ENCODE results near the gene CEP19. TPM values are rescaled to one million over a fixed set of nuclear protein-coding genes. Genes with fewer than 3 reads are reported as not detected.
A peak's percentile ranks its signal among the peaks of the same experiment; 100 is the strongest.
"Not testable (repeated sequence)": the region's sequence is repeated elsewhere in the genome, so short reads cannot be mapped to it uniquely, and the experiment has no call there.

CEP19 gene
- total RNA-seq, 2 experiments from 2014 or later, result 4.7 to 5.6 TPM

- CTCF ChIA-PET, result interaction anchor here (0.5 to 1.5 kb wide), 10 partner anchors 14 to 211 kb away, joined by 3 to 5 read pairs (median 3); partner anchors contain the start of genes CEP19 and PIGX
- H3K36me3 Mint-ChIP-seq (ENCODE audit: low read depth), result peaks cover 18% of the 10 kb centered on the region
- intact Hi-C loops (cut with DNase I, micrococcal nuclease), result loop anchor here (1.0 to 5.0 kb wide), 7 partner anchors 28 to 307 kb away; partner anchors contain the start of genes CEP19 (in 2 of the 2), PIGX (in 2 of the 2), NCBP2 (in 1 of the 2) and RNF168 (in 1 of the 2)
- H3K4me3 Mint-ChIP-seq, result peak within 1 kb of the TSS; percentile 93
- peaks cover 3% of the 10 kb centered on the region for H3K9me3 Mint-ChIP-seq (ENCODE audit: low read depth)
- peak within 1 kb of the TSS; percentile 99 for H3K27ac Mint-ChIP-seq
- peaks cover 25% of the 10 kb centered on the region for H3K4me1 Mint-ChIP-seq
- DNase-seq, result peak; percentile 94
- POLR2A ChIA-PET, result interaction anchor here (0.5 to 2.9 kb wide), 6 partner anchors 14 to 237 kb away, joined by 3 to 10 read pairs (median 3); partner anchors contain the start of genes CEP19, PIGX and SENP5
- no peaks in the 10 kb centered on the region for H3K27me3 Mint-ChIP-seq
- peak; percentile 92 for ATAC-seq
These were observed 27.8 kb upstream of the CEP19 start, which contains the start of gene PAK2 for GRCh38 chr3:196739671-196740480. PAK2 (plus strand) TSS chr3:196739857; CDS start chr3:196782647, 42,790 bp downstream.

DNA sequence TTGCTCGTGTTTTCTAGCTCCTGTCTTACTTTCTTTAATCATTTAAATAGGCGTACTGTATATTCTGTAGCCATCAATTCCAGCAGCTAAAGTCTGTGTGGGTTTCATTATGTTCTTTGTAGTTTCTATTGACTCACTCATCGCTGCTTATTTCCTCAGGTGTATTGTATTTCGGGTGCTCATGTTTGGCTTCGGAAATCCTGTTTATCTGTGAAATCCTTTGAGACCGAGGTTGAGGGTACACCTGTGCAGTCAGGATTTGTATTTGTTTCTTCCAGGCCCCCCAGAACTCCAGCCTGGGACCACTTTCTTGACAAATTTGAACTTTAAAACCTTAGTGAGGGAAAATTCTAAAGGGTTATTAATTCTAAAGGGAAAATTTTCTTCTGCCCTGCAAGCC is 25.6 kb upstream of the CEP19 start:
- no peak overlapping the region for H3K4me3 Mint-ChIP-seq
- ATAC-seq (no peak), DNase-seq (no peak)
- POLR2A ChIA-PET, result interaction anchor here (0.6 kb wide), 1 partner anchor 304 kb away, joined by 3 read pairs; no protein-coding TSS in a partner anchor
- H3K4me1 Mint-ChIP-seq, result peaks cover 11% of the 10 kb centered on the region
- intact Hi-C loops (cut with DNase I, micrococcal nuclease), result loop anchor here in 1 of 2 experiments (2.0 kb wide), 1 partner anchor 305 kb away; the partner anchor contains the start of gene UBXN7
- H3K36me3 Mint-ChIP-seq (ENCODE audit: low read depth), result peaks cover 24% of the 10 kb centered on the region
- CTCF ChIA-PET, result no interaction called here
- no peaks in the 10 kb centered on the region for H3K27me3 Mint-ChIP-seq
- H3K9me3 Mint-ChIP-seq (ENCODE audit: low read depth), result peaks cover 3% of the 10 kb centered on the region
- H3K27ac Mint-ChIP-seq, result no peak overlapping the region

GRCh38 chr3:196736670-196737374 is 24.8 kb upstream of the CEP19 start:
- DNase-seq, result no peak
- no peak overlapping the region for H3K27ac Mint-ChIP-seq

GRCh38 chr3:196735751-196736150 is 23.7 kb upstream of the CEP19 start:
- Mint-ChIP-seq H3K27me3 (no peaks in the 10 kb centered on the region), H3K36me3 (ENCODE audit: low read depth) (peaks cover 18% of the 10 kb centered on the region), H3K4me3 (no peak overlapping the region), H3K27ac (no peak overlapping the region), H3K4me1 (peaks cover 6% of the 10 kb centered on the region), H3K9me3 (ENCODE audit: low read depth) (peaks cover 3% of the 10 kb centered on the region)
- ATAC-seq (no peak), DNase-seq (no peak)
- CTCF ChIA-PET, result no interaction called here
- POLR2A ChIA-PET, result no interaction called here
- intact Hi-C loops (cut with DNase I, micrococcal nuclease), result no loop called here

More at GRCh38 chr3:196736670-196737374, 24.8 kb upstream of the CEP19 start:
- no peak for ATAC-seq
- H3K9me3 Mint-ChIP-seq (ENCODE audit: low read depth), result peaks cover 3% of the 10 kb centered on the region
- CTCF ChIA-PET, result no interaction called here
- intact Hi-C loops (cut with DNase I, micrococcal nuclease), result no loop called here
- H3K27me3 Mint-ChIP-seq, result no peaks in the 10 kb centered on the region
- H3K4me1 Mint-ChIP-seq, result peaks cover 10% of the 10 kb centered on the region
- no peak overlapping the region for H3K4me3 Mint-ChIP-seq
- POLR2A ChIA-PET, result no interaction called here
- H3K36me3 Mint-ChIP-seq (ENCODE audit: low read depth), result peaks cover 24% of the 10 kb centered on the region

- Mint-ChIP-seq H3K9me3 (ENCODE audit: low read depth) (no peaks in the 10 kb centered on the region), H3K27me3 (no peaks in the 10 kb centered on the region), H3K4me1 (peaks cover 16% of the 10 kb centered on the region), H3K4me3 (no peak overlapping the region), H3K27ac (peak overlapping the region; percentile 21), H3K36me3 (ENCODE audit: low read depth) (peaks cover 29% of the 10 kb centered on the region)
- intact Hi-C loops (cut with DNase I, micrococcal nuclease), result loop anchor here in 1 of 2 experiments (1.0 kb wide), 1 partner anchor 15 kb away; the partner anchor contains the start of genes CEP19 and PIGX
- peak; percentile 54 for DNase-seq
- POLR2A ChIA-PET, result interaction anchor here (1.0 kb wide), 1 partner anchor 12 kb away, joined by 3 read pairs; the partner anchor contains the start of gene PAK2
- ATAC-seq, result peak; percentile 98
- CTCF ChIA-PET, result interaction anchor here (1.2 to 1.4 kb wide), 2 partner anchors 10 to 20 kb away, joined by 3 to 4 read pairs; no protein-coding TSS in a partner anchor
These were observed 15.0 kb upstream of the CEP19 start for GRCh38 chr3:196726788-196727675.

GRCh38 chr3:196721097-196721496 is 9.0 kb upstream of the CEP19 start:
- Mint-ChIP-seq H3K4me3 (no peak overlapping the region), H3K4me1 (peaks cover 1% of the 10 kb centered on the region), H3K9me3 (ENCODE audit: low read depth) (peaks cover 4% of the 10 kb centered on the region), H3K36me3 (ENCODE audit: low read depth) (peaks cover 39% of the 10 kb centered on the region), H3K27ac (no peak overlapping the region), H3K27me3 (no peaks in the 10 kb centered on the region)
- no peak for ATAC-seq
- DNase-seq, result no peak
- POLR2A ChIA-PET, result no interaction called here
- CTCF ChIA-PET, result no interaction called here
- intact Hi-C loops (cut with DNase I, micrococcal nuclease), result no loop called here

- H3K27ac Mint-ChIP-seq; H3K27me3 Mint-ChIP-seq; H3K4me3 Mint-ChIP-seq; H3K9me3 Mint-ChIP-seq (ENCODE audit: low read depth); intact Hi-C loops (cut with DNase I, micrococcal nuclease); POLR2A ChIA-PET; DNase-seq; ATAC-seq: not testable (repeated sequence)
- CTCF ChIA-PET, result interaction anchor here (0.9 to 1.1 kb wide), 2 partner anchors 9 to 147 kb away, joined by 3 to 4 read pairs; no protein-coding TSS in a partner anchor
- Mint-ChIP-seq H3K36me3 (ENCODE audit: low read depth) (peaks cover 30% of the 10 kb centered on the region), H3K4me1 (peaks cover 20% of the 10 kb centered on the region)
These were observed 5.1 kb upstream of the CEP19 start for GRCh38 chr3:196717162-196717561.

GRCh38 chr3:196712514-196713413 is 714 bp upstream of the CEP19 start:
- peak; percentile 37 for ATAC-seq
- no peaks in the 10 kb centered on the region for H3K27me3 Mint-ChIP-seq
- ChIA-PET CTCF (interaction anchor here (0.7 to 1.0 kb wide), 4 partner anchors 27 to 103 kb away, joined by 3 to 4 read pairs (median 4); no protein-coding TSS in a partner anchor), POLR2A (interaction anchor here (0.7 to 2.5 kb wide), 4 partner anchors 19 to 494 kb away, joined by 3 to 10 read pairs (median 4); partner anchors contain the start of genes FBXO45, PAK2 and WDR53)
- DNase-seq, result peak; percentile 77
- H3K36me3 Mint-ChIP-seq (ENCODE audit: low read depth), result peaks cover 4% of the 10 kb centered on the region
- peak overlapping the region; percentile 83 for H3K27ac Mint-ChIP-seq
- H3K4me1 Mint-ChIP-seq, result peaks cover 33% of the 10 kb centered on the region
- intact Hi-C loops (cut with DNase I, micrococcal nuclease), result loop anchor here (1.0 to 5.0 kb wide), 13 partner anchors 15 to 1080 kb away; partner anchors contain the start of genes PAK2 (in 2 of the 2), FBXO45 (in 1 of the 2), LRCH3 (in 1 of the 2) and NCBP2 (in 1 of the 2)
- H3K9me3 Mint-ChIP-seq (ENCODE audit: low read depth), result no peaks in the 10 kb centered on the region
- H3K4me3 Mint-ChIP-seq, result peak overlapping the region; percentile 79

- H3K36me3 Mint-ChIP-seq (ENCODE audit: low read depth), result peaks cover 9% of the 10 kb centered on the region
- DNase-seq, result no peak
- H3K4me3 Mint-ChIP-seq, result no peak overlapping the region
- no peaks in the 10 kb centered on the region for H3K9me3 Mint-ChIP-seq (ENCODE audit: low read depth)
- intact Hi-C loops (cut with DNase I, micrococcal nuclease), result no loop called here
- H3K4me1 Mint-ChIP-seq, result peaks cover 19% of the 10 kb centered on the region
- ATAC-seq, result no peak
- no peak overlapping the region for H3K27ac Mint-ChIP-seq
- CTCF ChIA-PET, result interaction anchor here (1.2 to 1.5 kb wide), 2 partner anchors 23 to 33 kb away, joined by 3 to 5 read pairs; no protein-coding TSS in a partner anchor
- H3K27me3 Mint-ChIP-seq, result no peaks in the 10 kb centered on the region
- POLR2A ChIA-PET, result interaction anchor here (0.7 kb wide), 1 partner anchor 481 kb away, joined by 4 read pairs; no protein-coding TSS in a partner anchor
These were observed 3.6 kb downstream of the CEP19 start for GRCh38 chr3:196708467-196708866.

All from activated CD4-positive, alpha-beta T cell treated with anti-CD3 and anti-CD28 coated beads for 36 hours (primary cell).